ENCODE data around the gene SPEG. TPM values are rescaled to one million over a fixed set of nuclear protein-coding genes. Genes with fewer than 3 reads are reported as not detected.

Gene SPEG
- total RNA-seq, 1 experiment from 2014 or later: 56.6 TPM

- no peak overlapping the region for H2AFZ ChIP-seq (ENCODE audit: low read depth, low read length, poor library complexity, severe bottlenecking)
- RAD21 ChIA-PET (ENCODE audit: low non-redundant PET in 1 of 2, low total read pairs in 2 of 2, uncharacterized antibody in 2 of 2, unreplicated experiment in 2 of 2): no interaction called here
- H3K4me2 ChIP-seq (ENCODE audit: low read length): no peak overlapping the region
- intact Hi-C loops (cut with micrococcal nuclease): no loop called here
- ATAC-seq: no peak
- H3K9ac ChIP-seq (ENCODE audit: low read length): no peak overlapping the region
- H3K9me3 ChIP-seq (ENCODE audit: control insufficient read depth in 1 of 2, insufficient read depth in 1 of 2, low read depth in 1 of 2, low read length in 2 of 2): no peaks in the 10 kb centered on the region
- no peaks in the 10 kb centered on the region for H3K27me3 ChIP-seq (ENCODE audit: insufficient read depth, low read length)
- CTCF ChIA-PET: interaction anchor here (1.0 to 1.1 kb wide), 2 partner anchors 10 kb away, joined by 3 to 4 read pairs; no protein-coding TSS in a partner anchor
- DNase-seq (ENCODE audit: low read depth, low spot score): no peak
- peaks cover 0 to 17% of the 10 kb centered on the region in 2 experiments; a peak in 2 of 4 replicates for H3K4me1 ChIP-seq (ENCODE audit: control insufficient read depth in 1 of 2, insufficient read depth in 2 of 2, low read length in 2 of 2)
- TF ChIP-seq TCF7L2 (IDR thresholded peaks at IDR 0.05; ENCODE audit: borderline replicate concordance, extremely low read depth, insufficient read depth, insufficient read length): no peak
- TF ChIP-seq POLR2A (IDR thresholded peaks at IDR 0.05; ENCODE audit: borderline replicate concordance, extremely low read depth, insufficient read depth, insufficient read length): no peak
- H4K20me1 ChIP-seq (ENCODE audit: insufficient read depth): no peaks in the 10 kb centered on the region
- POLR2A ChIA-PET: no interaction called here
- no peaks in the 10 kb centered on the region for H3K36me3 ChIP-seq (ENCODE audit: control insufficient read depth in 1 of 2, insufficient read depth in 2 of 2, low read length in 2 of 2)
- H3K9me2 ChIP-seq (ENCODE audit: insufficient read depth): no peaks in the 10 kb centered on the region
- BruUV-seq (replicated peaks): no TSS peak
- H3K4me3 ChIP-seq (replicated peaks in 1 of 2; ENCODE audit: low read depth in 1 of 2, low read length in 2 of 2): no peak overlapping the region
- no peaks in the 10 kb centered on the region for H3K79me2 ChIP-seq (ENCODE audit: insufficient read depth, low read length)
- no peak overlapping the region for H3K27ac ChIP-seq (ENCODE audit: low read depth, low read length)
Observed at GRCh38 chr2:219423652-219424377, 10.8 kb upstream of the SPEG start.

- ChIA-PET POLR2A (no interaction called here), RAD21 (ENCODE audit: low non-redundant PET in 1 of 2, low total read pairs in 2 of 2, uncharacterized antibody in 2 of 2, unreplicated experiment in 2 of 2) (no interaction called here), CTCF (no interaction called here)
- no peaks in the 10 kb centered on the region for H3K36me3 ChIP-seq (ENCODE audit: control insufficient read depth in 1 of 2, insufficient read depth in 2 of 2, low read length in 2 of 2)
- H3K9ac ChIP-seq (ENCODE audit: low read length): no peak overlapping the region
- DNase-seq (ENCODE audit: low read depth, low spot score) (no peak), ATAC-seq (no peak)
- no peak overlapping the region for H3K4me3 ChIP-seq (replicated peaks in 1 of 2; ENCODE audit: low read depth in 1 of 2, low read length in 2 of 2)
- no peaks in the 10 kb centered on the region for H3K79me2 ChIP-seq (ENCODE audit: insufficient read depth, low read length)
- no peak overlapping the region for H2AFZ ChIP-seq (ENCODE audit: low read depth, low read length, poor library complexity, severe bottlenecking)
- H3K9me3 ChIP-seq (ENCODE audit: control insufficient read depth in 1 of 2, insufficient read depth in 1 of 2, low read depth in 1 of 2, low read length in 2 of 2): no peaks in the 10 kb centered on the region
- BruUV-seq (replicated peaks): no TSS peak
- no peak overlapping the region for H3K27ac ChIP-seq (ENCODE audit: low read depth, low read length)
- H3K27me3 ChIP-seq (ENCODE audit: insufficient read depth, low read length): no peaks in the 10 kb centered on the region
- no peak for TF ChIP-seq TCF7L2 (IDR thresholded peaks at IDR 0.05; ENCODE audit: borderline replicate concordance, extremely low read depth, insufficient read depth, insufficient read length)
- TF ChIP-seq ELF1 (IDR thresholded peaks at IDR 0.05; ENCODE audit: borderline replicate concordance, low read depth): no peak
- TF ChIP-seq RAD21 (IDR thresholded peaks at IDR 0.05; ENCODE audit: low read depth): no peak
- TF ChIP-seq EZH2 (IDR thresholded peaks at IDR 0.05): no peak
- no peak for TF ChIP-seq EGR1 (IDR thresholded peaks at IDR 0.05; ENCODE audit: low read depth)
- TF ChIP-seq, protein P1, sequence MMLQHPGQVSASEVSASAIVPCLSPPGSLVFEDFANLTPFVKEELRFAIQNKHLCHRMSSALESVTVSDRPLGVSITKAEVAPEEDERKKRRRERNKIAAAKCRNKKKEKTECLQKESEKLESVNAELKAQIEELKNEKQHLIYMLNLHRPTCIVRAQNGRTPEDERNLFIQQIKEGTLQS (IDR thresholded peaks at IDR 0.05): no peak
- TF ChIP-seq JUND (IDR thresholded peaks at IDR 0.05): no peak
- no peak for TF ChIP-seq ZNF274 (IDR thresholded peaks at IDR 0.05; ENCODE audit: low read depth, low read length)
- TF ChIP-seq EZH2phosphoT487 (IDR thresholded peaks at IDR 0.05; ENCODE audit: borderline replicate concordance): no peak
- no peak for TF ChIP-seq CEBPB (IDR thresholded peaks at IDR 0.05; ENCODE audit: low read depth)
- no peak for TF ChIP-seq POLR2AphosphoS5 (IDR thresholded peaks at IDR 0.05; ENCODE audit: low read depth, low read length)
- TF ChIP-seq POLR2A (IDR thresholded peaks at IDR 0.05; ENCODE audit: borderline replicate concordance, extremely low read depth, insufficient read depth, insufficient read length): no peak
- TF ChIP-seq, protein P2, sequence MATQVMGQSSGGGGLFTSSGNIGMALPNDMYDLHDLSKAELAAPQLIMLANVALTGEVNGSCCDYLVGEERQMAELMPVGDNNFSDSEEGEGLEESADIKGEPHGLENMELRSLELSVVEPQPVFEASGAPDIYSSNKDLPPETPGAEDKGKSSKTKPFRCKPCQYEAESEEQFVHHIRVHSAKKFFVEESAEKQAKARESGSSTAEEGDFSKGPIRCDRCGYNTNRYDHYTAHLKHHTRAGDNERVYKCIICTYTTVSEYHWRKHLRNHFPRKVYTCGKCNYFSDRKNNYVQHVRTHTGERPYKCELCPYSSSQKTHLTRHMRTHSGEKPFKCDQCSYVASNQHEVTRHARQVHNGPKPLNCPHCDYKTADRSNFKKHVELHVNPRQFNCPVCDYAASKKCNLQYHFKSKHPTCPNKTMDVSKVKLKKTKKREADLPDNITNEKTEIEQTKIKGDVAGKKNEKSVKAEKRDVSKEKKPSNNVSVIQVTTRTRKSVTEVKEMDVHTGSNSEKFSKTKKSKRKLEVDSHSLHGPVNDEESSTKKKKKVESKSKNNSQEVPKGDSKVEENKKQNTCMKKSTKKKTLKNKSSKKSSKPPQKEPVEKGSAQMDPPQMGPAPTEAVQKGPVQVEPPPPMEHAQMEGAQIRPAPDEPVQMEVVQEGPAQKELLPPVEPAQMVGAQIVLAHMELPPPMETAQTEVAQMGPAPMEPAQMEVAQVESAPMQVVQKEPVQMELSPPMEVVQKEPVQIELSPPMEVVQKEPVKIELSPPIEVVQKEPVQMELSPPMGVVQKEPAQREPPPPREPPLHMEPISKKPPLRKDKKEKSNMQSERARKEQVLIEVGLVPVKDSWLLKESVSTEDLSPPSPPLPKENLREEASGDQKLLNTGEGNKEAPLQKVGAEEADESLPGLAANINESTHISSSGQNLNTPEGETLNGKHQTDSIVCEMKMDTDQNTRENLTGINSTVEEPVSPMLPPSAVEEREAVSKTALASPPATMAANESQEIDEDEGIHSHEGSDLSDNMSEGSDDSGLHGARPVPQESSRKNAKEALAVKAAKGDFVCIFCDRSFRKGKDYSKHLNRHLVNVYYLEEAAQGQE (IDR thresholded peaks at IDR 0.05; ENCODE audit: low read depth): no peak
- intact Hi-C loops (cut with micrococcal nuclease): no loop called here
- H3K4me1 ChIP-seq (ENCODE audit: control insufficient read depth in 1 of 2, insufficient read depth in 2 of 2, low read length in 2 of 2): peaks cover 0 to 17% of the 10 kb centered on the region in 2 experiments; a peak in 3 of 4 replicates
- no peaks in the 10 kb centered on the region for H3K9me2 ChIP-seq (ENCODE audit: insufficient read depth)
- H4K20me1 ChIP-seq (ENCODE audit: insufficient read depth): no peaks in the 10 kb centered on the region
- no peak overlapping the region for H3K4me2 ChIP-seq (ENCODE audit: low read length)
Observed at GRCh38 chr2:219425238-219426067, 9.2 kb upstream of the SPEG start.
